ENCODE measurements around the gene SOX5.

GRCh38 chr12:23987046-23987445 lies 37.6 kb upstream of the SOX5 start:
- TF ChIP-seq, protein P1, sequence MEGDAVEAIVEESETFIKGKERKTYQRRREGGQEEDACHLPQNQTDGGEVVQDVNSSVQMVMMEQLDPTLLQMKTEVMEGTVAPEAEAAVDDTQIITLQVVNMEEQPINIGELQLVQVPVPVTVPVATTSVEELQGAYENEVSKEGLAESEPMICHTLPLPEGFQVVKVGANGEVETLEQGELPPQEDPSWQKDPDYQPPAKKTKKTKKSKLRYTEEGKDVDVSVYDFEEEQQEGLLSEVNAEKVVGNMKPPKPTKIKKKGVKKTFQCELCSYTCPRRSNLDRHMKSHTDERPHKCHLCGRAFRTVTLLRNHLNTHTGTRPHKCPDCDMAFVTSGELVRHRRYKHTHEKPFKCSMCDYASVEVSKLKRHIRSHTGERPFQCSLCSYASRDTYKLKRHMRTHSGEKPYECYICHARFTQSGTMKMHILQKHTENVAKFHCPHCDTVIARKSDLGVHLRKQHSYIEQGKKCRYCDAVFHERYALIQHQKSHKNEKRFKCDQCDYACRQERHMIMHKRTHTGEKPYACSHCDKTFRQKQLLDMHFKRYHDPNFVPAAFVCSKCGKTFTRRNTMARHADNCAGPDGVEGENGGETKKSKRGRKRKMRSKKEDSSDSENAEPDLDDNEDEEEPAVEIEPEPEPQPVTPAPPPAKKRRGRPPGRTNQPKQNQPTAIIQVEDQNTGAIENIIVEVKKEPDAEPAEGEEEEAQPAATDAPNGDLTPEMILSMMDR (IDR thresholded peaks at IDR 0.05) = no peak
- TF ChIP-seq POLR2A (IDR thresholded peaks at IDR 0.05) = no peak
